PC-3 (cell line): ENCODE results near the gene SLC7A5. TPM values are rescaled to one million over a fixed set of nuclear protein-coding genes. Genes with fewer than 3 reads are reported as not detected.

Source experiments
- ATAC-seq: fragments of 200-7000 bp; cut with Tn5 transposase; 2 replicates; pipeline ENCODE4 v1.9.1; 2020; ENCODE audit warnings: mild to moderate bottlenecking, moderate library complexity
- BruUV-seq: library from RNA; stranded (reverse); fragments of 400-500 nt; replicated peaks from 2 replicates; lab custom pipeline; 2021; lab: Mats Ljungman, UMichigan
- CTCF ChIA-PET: fragments of 300-600 bp; sonication (Branson Sonifier 250); formaldehyde crosslinking; loops from one replicate; lab custom pipeline; 2022; ENCODE audit warnings: antibody characterized with exemption; lab: Charles Lee
- POLR2A ChIA-PET: fragments of 300-600 bp; sonication (Branson Sonifier 250); formaldehyde crosslinking; loops from one replicate; lab custom pipeline; 2022; ENCODE audit warnings: antibody characterized with exemption; ENCODE audit not compliant: unreplicated experiment; lab: Charles Lee
- DNase-seq: peaks from one replicate; pipeline ENCODE4 v3.0.0-alpha.2; 2015
- H2AFZ ChIP-seq: fragments of 300-600 bp; sonication (generic); 2 replicates; pipeline ENCODE4 v1.6.0; 2016; ENCODE audit warnings: antibody characterized with exemption, low read length
- H3F3A ChIP-seq: fragments of 300-600 bp; sonication (generic); one replicate; pipeline ENCODE4 v1.6.0; 2017; ENCODE audit warnings: antibody characterized with exemption, low read length, control low read depth, mild to moderate bottlenecking; ENCODE audit not compliant: unreplicated experiment
- H3K27ac ChIP-seq: fragments of 300-600 bp; sonication (generic); 2 replicates; pipeline ENCODE4 v1.5.1; 2016; ENCODE audit warnings: mild to moderate bottlenecking, low read length
- H3K27me3 ChIP-seq: fragments of 300-600 bp; sonication (generic); 2 replicates; pipeline ENCODE4 v1.6.1; 2016; ENCODE audit warnings: low read length, mixed read lengths
- H3K36me3 ChIP-seq: fragments of 300-600 bp; sonication (generic); 2 replicates; pipeline ENCODE4 v1.6.1; 2016; ENCODE audit warnings: low read depth, mixed run types, low read length, mixed read lengths
- H3K4me1 ChIP-seq: fragments of 300-600 bp; sonication (generic); 2 replicates; pipeline ENCODE4 v1.5.1; 2016; ENCODE audit warnings: low read length; ENCODE audit not compliant: insufficient read depth
- H3K4me2 ChIP-seq: fragments of 300-600 bp; sonication (generic); 2 replicates; pipeline ENCODE4 v1.6.0; 2016; ENCODE audit warnings: low read length
- H3K4me3 ChIP-seq: fragments of 300-600 bp; sonication (generic); 2 replicates; pipeline ENCODE4 v1.5.1; 2016; ENCODE audit warnings: mild to moderate bottlenecking, low read length, mixed read lengths
- H3K79me2 ChIP-seq: fragments of 300-600 bp; sonication (generic); 2 replicates; pipeline ENCODE4 v1.6.1; 2017; ENCODE audit warnings: low read length, mixed read lengths
- H3K9ac ChIP-seq: fragments of 300-600 bp; sonication (generic); 2 replicates; pipeline ENCODE4 v1.6.0; 2016; ENCODE audit warnings: mild to moderate bottlenecking, low read length
- H3K9me2 ChIP-seq: fragments of 300-600 bp; sonication (generic); replicated peaks from 2 replicates; pipeline ENCODE4 v1.6.1; 2016; ENCODE audit warnings: mixed run types, low read length, mixed read lengths
- H3K9me3 ChIP-seq: fragments of 300-600 bp; sonication (generic); 2 replicates; pipeline ENCODE4 v1.6.1; 2016; ENCODE audit warnings: low read length, mixed read lengths
- H4K20me1 ChIP-seq: fragments of 300-600 bp; sonication (generic); 2 replicates; pipeline ENCODE4 v1.6.1; 2016; ENCODE audit warnings: low read length, mixed read lengths
- CTCF ChIP-seq: fragments of 300-600 bp; sonication (generic); conservative IDR thresholded peaks from 2 replicates; pipeline ENCODE4 v1.5.1; 2017; ENCODE audit warnings: antibody characterized with exemption, low read depth, mild to moderate bottlenecking, low read length
- EZH2 ChIP-seq: fragments of 300-600 bp; sonication (generic); IDR thresholded peaks from one replicate; pipeline ENCODE4 v1.6.1; 2017; ENCODE audit warnings: antibody characterized with exemption, mild to moderate bottlenecking, low read length; ENCODE audit not compliant: unreplicated experiment
- EZH2phosphoT487 ChIP-seq: fragments of 300-600 bp; sonication (generic); IDR thresholded peaks from 2 replicates; pipeline ENCODE4 v1.6.1; 2018; ENCODE audit warnings: mild to moderate bottlenecking, antibody characterized with exemption, low read length, borderline replicate concordance
- intact Hi-C: fragments of 100-400 bp; cut with micrococcal nuclease; formaldehyde crosslinking; loops from 2 replicates; pipeline ENCODE4 v1.9.0; 2023
- total RNA-seq: library from RNA; depleted of rRNA; stranded (reverse); fragments of >200 nt; gene quantifications from 2 replicates; pipeline ENCODE4 v1.2.3, GENCODE V29; 2014

The SLC7A5 gene
- total RNA-seq, 1 experiment from 2014 or later = 93.2 TPM

GRCh38 chr16:87882436-87883019, 13.2 kb upstream of the SLC7A5 start:
- DNase-seq (no peak), ATAC-seq (no peak)
- H3K9me2 ChIP-seq = no peaks in the 10 kb centered on the region
- no peaks in the 10 kb centered on the region for H3K79me2 ChIP-seq
- no peak overlapping the region for H3K9ac ChIP-seq
- no peaks in the 10 kb centered on the region for H3K9me3 ChIP-seq
- H3K4me2 ChIP-seq = no peak overlapping the region
- H3K27ac ChIP-seq = no peak overlapping the region
- no peaks in the 10 kb centered on the region for H4K20me1 ChIP-seq
- H3K27me3 ChIP-seq = no peaks in the 10 kb centered on the region
- H3F3A ChIP-seq = no peaks in the 10 kb centered on the region
- no peaks in the 10 kb centered on the region for H3K4me1 ChIP-seq
- no peak for TF ChIP-seq EZH2
- no peak for TF ChIP-seq EZH2phosphoT487
- TF ChIP-seq CTCF = no peak
- CTCF ChIA-PET = no interaction called here
- BruUV-seq = no TSS peak
- POLR2A ChIA-PET = no interaction called here
- intact Hi-C loops = no loop called here
- H3K36me3 ChIP-seq = no peaks in the 10 kb centered on the region
- no peak overlapping the region for H2AFZ ChIP-seq
- no peak overlapping the region for H3K4me3 ChIP-seq

- no peak for ATAC-seq
- intact Hi-C loops = no loop called here
- no peaks in the 10 kb centered on the region for H3K36me3 ChIP-seq
Measured at GRCh38 chr16:87881324-87882200, 12.3 kb upstream of the SLC7A5 start.

More at GRCh38 chr16:87881324-87882200, 12.3 kb upstream of the SLC7A5 start:
- Histone ChIP-seq H3K4me3 (no peak overlapping the region), H3K4me2 (no peak overlapping the region), H3K4me1 (no peaks in the 10 kb centered on the region), H4K20me1 (no peaks in the 10 kb centered on the region), H3K27ac (no peak overlapping the region), H2AFZ (no peak overlapping the region), H3K9me2 (no peaks in the 10 kb centered on the region), H3K9me3 (no peaks in the 10 kb centered on the region), H3K27me3 (no peaks in the 10 kb centered on the region), H3K79me2 (no peaks in the 10 kb centered on the region), H3F3A (no peaks in the 10 kb centered on the region), H3K9ac (no peak overlapping the region)
- no peak for DNase-seq
- ChIA-PET CTCF (no interaction called here), POLR2A (no interaction called here)
- TF ChIP-seq CTCF (no peak), EZH2 (no peak), EZH2phosphoT487 (no peak)
- BruUV-seq = no TSS peak
